ENCODE data around the gene PIGT. TPM values are rescaled to one million over a fixed set of nuclear protein-coding genes. Genes with fewer than 3 reads are reported as not detected.

PIGT gene
- total RNA-seq = 16.2 TPM

- peak within 1 kb of the TSS; percentile 90 to 96 (median 95) for H3K4me3 ChIP-seq (ENCODE audit: low read length in 3 of 3)
- H3K9me3 ChIP-seq (ENCODE audit: control insufficient read depth in 3 of 3, low read length in 3 of 3) = no peaks in the 10 kb centered on the region
- peak within 1 kb of the TSS; percentile 68 for H3K27ac ChIP-seq (ENCODE audit: low read depth, low read length)
- H3K9ac ChIP-seq (ENCODE audit: low read depth in 1 of 3, low read length in 3 of 3) = peak within 1 kb of the TSS; percentile 90 to 95 (median 90)
- peaks cover 33 to 57% (median 34%) of the 10 kb centered on the region in 3 donors for H3K4me1 ChIP-seq (ENCODE audit: control insufficient read depth in 3 of 3, insufficient read depth in 3 of 3, low read length in 3 of 3)
- H3K36me3 ChIP-seq (ENCODE audit: control insufficient read depth in 3 of 3, insufficient read depth in 3 of 3, low read length in 3 of 3) = peaks cover 30 to 34% (median 30%) of the 10 kb centered on the region in 3 donors
- no peaks in the 10 kb centered on the region for H3K27me3 ChIP-seq (ENCODE audit: control insufficient read depth in 3 of 3, insufficient read depth in 3 of 3, low read length in 3 of 3)
These were observed at the start of gene PIGT for GRCh38 chr20:45415822-45416637. PIGT (plus strand) TSS chr20:45416141; CDS start chr20:45416157, 16 bp downstream.

GRCh38 chr20:45366192-45366591 lies 49.7 kb upstream of the PIGT start:
- no peaks in the 10 kb centered on the region for H3K27me3 ChIP-seq (ENCODE audit: control insufficient read depth in 3 of 3, insufficient read depth in 3 of 3, low read length in 3 of 3)
- H3K36me3 ChIP-seq (ENCODE audit: control insufficient read depth in 3 of 3, insufficient read depth in 3 of 3, low read length in 3 of 3) = peaks cover 13 to 42% (median 34%) of the 10 kb centered on the region in 3 donors
- no peak overlapping the region for H3K9ac ChIP-seq (ENCODE audit: low read depth in 1 of 3, low read length in 3 of 3)
- H3K27ac ChIP-seq (ENCODE audit: low read depth, low read length) = no peak overlapping the region
- peaks cover 12 to 26% (median 17%) of the 10 kb centered on the region in 3 donors for H3K4me1 ChIP-seq (ENCODE audit: control insufficient read depth in 3 of 3, insufficient read depth in 3 of 3, low read length in 3 of 3)
- no peak overlapping the region for H3K4me3 ChIP-seq (ENCODE audit: low read length in 3 of 3)
- no peaks in the 10 kb centered on the region for H3K9me3 ChIP-seq (ENCODE audit: control insufficient read depth in 3 of 3, low read length in 3 of 3)

- no peak overlapping the region for H3K27ac ChIP-seq (ENCODE audit: low read depth, low read length)
- H3K4me1 ChIP-seq (ENCODE audit: control insufficient read depth in 3 of 3, insufficient read depth in 3 of 3, low read length in 3 of 3) = peaks cover 12 to 26% (median 17%) of the 10 kb centered on the region in 3 donors
- H3K27me3 ChIP-seq (ENCODE audit: control insufficient read depth in 3 of 3, insufficient read depth in 3 of 3, low read length in 3 of 3) = no peaks in the 10 kb centered on the region
- H3K9ac ChIP-seq (ENCODE audit: low read depth in 1 of 3, low read length in 3 of 3) = no peak overlapping the region
- peaks cover 13 to 42% (median 34%) of the 10 kb centered on the region in 3 donors for H3K36me3 ChIP-seq (ENCODE audit: control insufficient read depth in 3 of 3, insufficient read depth in 3 of 3, low read length in 3 of 3)
- H3K4me3 ChIP-seq (ENCODE audit: low read length in 3 of 3) = no peak overlapping the region
- no peaks in the 10 kb centered on the region for H3K9me3 ChIP-seq (ENCODE audit: control insufficient read depth in 3 of 3, low read length in 3 of 3)
These were observed 49.3 kb upstream of the PIGT start for GRCh38 chr20:45366631-45367030.

GRCh38 chr20:45367126-45367525 lies 48.8 kb upstream of the PIGT start:
- H3K9ac ChIP-seq (ENCODE audit: low read depth in 1 of 3, low read length in 3 of 3) = no peak overlapping the region
- H3K36me3 ChIP-seq (ENCODE audit: control insufficient read depth in 3 of 3, insufficient read depth in 3 of 3, low read length in 3 of 3) = peaks cover 13 to 42% (median 34%) of the 10 kb centered on the region in 3 donors
- peaks cover 12 to 26% (median 17%) of the 10 kb centered on the region in 3 donors for H3K4me1 ChIP-seq (ENCODE audit: control insufficient read depth in 3 of 3, insufficient read depth in 3 of 3, low read length in 3 of 3)
- no peak overlapping the region for H3K27ac ChIP-seq (ENCODE audit: low read depth, low read length)
- no peaks in the 10 kb centered on the region for H3K27me3 ChIP-seq (ENCODE audit: control insufficient read depth in 3 of 3, insufficient read depth in 3 of 3, low read length in 3 of 3)
- H3K4me3 ChIP-seq (ENCODE audit: low read length in 3 of 3) = no peak overlapping the region
- no peaks in the 10 kb centered on the region for H3K9me3 ChIP-seq (ENCODE audit: control insufficient read depth in 3 of 3, low read length in 3 of 3)

GRCh38 chr20:45368221-45368980 lies 47.5 kb upstream of the PIGT start:
- Histone ChIP-seq H3K27ac (ENCODE audit: low read depth, low read length) (no peak overlapping the region), H3K36me3 (ENCODE audit: control insufficient read depth in 3 of 3, insufficient read depth in 3 of 3, low read length in 3 of 3) (peaks cover 13 to 42% (median 34%) of the 10 kb centered on the region in 3 donors), H3K27me3 (ENCODE audit: control insufficient read depth in 3 of 3, insufficient read depth in 3 of 3, low read length in 3 of 3) (no peaks in the 10 kb centered on the region), H3K4me1 (ENCODE audit: control insufficient read depth in 3 of 3, insufficient read depth in 3 of 3, low read length in 3 of 3) (peaks cover 16 to 30% (median 17%) of the 10 kb centered on the region in 3 donors), H3K4me3 (ENCODE audit: low read length in 3 of 3) (no peak overlapping the region), H3K9ac (ENCODE audit: low read depth in 1 of 3, low read length in 3 of 3) (no peak overlapping the region), H3K9me3 (ENCODE audit: control insufficient read depth in 3 of 3, low read length in 3 of 3) (no peaks in the 10 kb centered on the region)

GRCh38 chr20:45370571-45371160 lies 45.3 kb upstream of the PIGT start:
- H3K36me3 ChIP-seq (ENCODE audit: control insufficient read depth in 3 of 3, insufficient read depth in 3 of 3, low read length in 3 of 3) = peaks cover 12 to 32% (median 29%) of the 10 kb centered on the region in 3 donors
- H3K27ac ChIP-seq (ENCODE audit: low read depth, low read length) = no peak overlapping the region
- no peaks in the 10 kb centered on the region for H3K27me3 ChIP-seq (ENCODE audit: control insufficient read depth in 3 of 3, insufficient read depth in 3 of 3, low read length in 3 of 3)
- no peaks in the 10 kb centered on the region for H3K9me3 ChIP-seq (ENCODE audit: control insufficient read depth in 3 of 3, low read length in 3 of 3)
- H3K4me3 ChIP-seq (ENCODE audit: low read length in 3 of 3) = no peak overlapping the region
- H3K9ac ChIP-seq (ENCODE audit: low read depth in 1 of 3, low read length in 3 of 3) = no peak overlapping the region
- peaks cover 10 to 14% (median 11%) of the 10 kb centered on the region in 3 donors for H3K4me1 ChIP-seq (ENCODE audit: control insufficient read depth in 3 of 3, insufficient read depth in 3 of 3, low read length in 3 of 3)

GRCh38 chr20:45372241-45372640 lies 43.7 kb upstream of the PIGT start:
- no peak overlapping the region for H3K27ac ChIP-seq (ENCODE audit: low read depth, low read length)
- peaks cover 10 to 13% (median 11%) of the 10 kb centered on the region in 3 donors for H3K4me1 ChIP-seq (ENCODE audit: control insufficient read depth in 3 of 3, insufficient read depth in 3 of 3, low read length in 3 of 3)
- H3K36me3 ChIP-seq (ENCODE audit: control insufficient read depth in 3 of 3, insufficient read depth in 3 of 3, low read length in 3 of 3) = peaks cover 3 to 17% (median 13%) of the 10 kb centered on the region in 3 donors
- peak overlapping the region in 2 of 3 donors; percentile 22 to 87 for H3K4me3 ChIP-seq (ENCODE audit: low read length in 3 of 3)
- H3K9ac ChIP-seq (ENCODE audit: low read depth in 1 of 3, low read length in 3 of 3) = peak overlapping the region in 1 of 3 donors; percentile 62
- H3K9me3 ChIP-seq (ENCODE audit: control insufficient read depth in 3 of 3, low read length in 3 of 3) = no peaks in the 10 kb centered on the region
- no peaks in the 10 kb centered on the region for H3K27me3 ChIP-seq (ENCODE audit: control insufficient read depth in 3 of 3, insufficient read depth in 3 of 3, low read length in 3 of 3)

GRCh38 chr20:45372646-45373352 lies 43.1 kb upstream of the PIGT start:
- Histone ChIP-seq H3K36me3 (ENCODE audit: control insufficient read depth in 3 of 3, insufficient read depth in 3 of 3, low read length in 3 of 3) (peaks cover 0 to 11% (median 7%) of the 10 kb centered on the region in 3 donors), H3K9me3 (ENCODE audit: control insufficient read depth in 3 of 3, low read length in 3 of 3) (no peaks in the 10 kb centered on the region), H3K27ac (ENCODE audit: low read depth, low read length) (peak overlapping the region; percentile 77), H3K4me3 (ENCODE audit: low read length in 3 of 3) (peak overlapping the region; percentile 87 to 90 (median 87)), H3K4me1 (ENCODE audit: control insufficient read depth in 3 of 3, insufficient read depth in 3 of 3, low read length in 3 of 3) (peaks cover 10 to 13% (median 11%) of the 10 kb centered on the region in 3 donors), H3K9ac (ENCODE audit: low read depth in 1 of 3, low read length in 3 of 3) (peak overlapping the region; percentile 63 to 79 (median 65)), H3K27me3 (ENCODE audit: control insufficient read depth in 3 of 3, insufficient read depth in 3 of 3, low read length in 3 of 3) (no peaks in the 10 kb centered on the region)

All from skeletal muscle tissue (tissue), 4 donors.